Activated CD8-positive, alpha-beta memory T cell treated with anti-CD3 and anti-CD28 coated beads for 36 hours (primary cell): ENCODE data around the gene BTBD17. TPM values are rescaled to one million over a fixed set of nuclear protein-coding genes. Genes with fewer than 3 reads are reported as not detected.

Source experiments
- CTCF ChIA-PET: fragments of 350-600 bp; sonication (Branson Sonifier 250); formaldehyde crosslinking; loops from one replicate; lab custom pipeline; 2021; ENCODE audit warnings: antibody characterized with exemption; lab: Charles Lee
- POLR2A ChIA-PET: fragments of 350-600 bp; sonication (Branson Sonifier 250); formaldehyde crosslinking; loops from one replicate; lab custom pipeline; 2021; ENCODE audit warnings: antibody characterized with exemption; lab: Charles Lee
- total RNA-seq, 2 experiments: library from RNA; stranded (reverse); gene quantifications; one replicate each; pipeline ENCODE4 v1.2.3, GENCODE V29; 2021

BTBD17 gene
- total RNA-seq, 2 experiments from 2014 or later = not detected

GRCh38 chr17:74326506-74326905, 35.2 kb downstream of the BTBD17 start:
- POLR2A ChIA-PET = no interaction called here
- CTCF ChIA-PET = interaction anchor here (1.2 kb wide), 1 partner anchor 24 kb away, joined by 4 read pairs; no protein-coding TSS in a partner anchor

GRCh38 chr17:74325743-74326379, 35.8 kb downstream of the BTBD17 start, which contains the start of gene KIF19:
Gene KIF19, plus strand, starts transcription at chr17:74326226. Its CDS starts 124 bp downstream, at chr17:74326350.
- CTCF ChIA-PET = interaction anchor here (1.2 kb wide), 1 partner anchor 23 kb away, joined by 4 read pairs; no protein-coding TSS in a partner anchor
- POLR2A ChIA-PET = interaction anchor here (0.6 kb wide), 1 partner anchor 1454 kb away, joined by 3 read pairs; no protein-coding TSS in a partner anchor

GRCh38 chr17:74325376-74325742, 36.3 kb downstream of the BTBD17 start:
- ChIA-PET CTCF (no interaction called here), POLR2A (interaction anchor here (0.7 kb wide), 1 partner anchor 33 kb away, joined by 3 read pairs; no protein-coding TSS in a partner anchor)

GRCh38 chr17:74324521-74324920, 37.1 kb downstream of the BTBD17 start:
- CTCF ChIA-PET = no interaction called here

GRCh38 chr17:74318391-74318790, 43.3 kb downstream of the BTBD17 start:
- ChIA-PET CTCF (interaction anchor here (0.7 kb wide), 1 partner anchor 18 kb away, joined by 3 read pairs; no protein-coding TSS in a partner anchor), POLR2A (no interaction called here)

More at GRCh38 chr17:74324521-74324920, 37.1 kb downstream of the BTBD17 start:
- POLR2A ChIA-PET = no interaction called here

- POLR2A ChIA-PET = no interaction called here
- CTCF ChIA-PET = interaction anchor here (1.5 kb wide), 1 partner anchor 51 kb away, joined by 3 read pairs; no protein-coding TSS in a partner anchor
Observed at GRCh38 chr17:74317071-74317470, 44.6 kb downstream of the BTBD17 start.

- CTCF ChIA-PET = interaction anchor here (1.5 kb wide), 1 partner anchor 52 kb away, joined by 3 read pairs; no protein-coding TSS in a partner anchor
- POLR2A ChIA-PET = no interaction called here
Observed at GRCh38 chr17:74316220-74316619, 45.4 kb downstream of the BTBD17 start.

- ChIA-PET POLR2A (no interaction called here), CTCF (interaction anchor here (1.3 kb wide), 1 partner anchor 53 kb away, joined by 3 read pairs; no protein-coding TSS in a partner anchor)
Observed at GRCh38 chr17:74314877-74315276, 46.8 kb downstream of the BTBD17 start.

- POLR2A ChIA-PET = no interaction called here
- CTCF ChIA-PET = interaction anchor here (1.6 kb wide), 1 partner anchor 9 kb away, joined by 3 read pairs; no protein-coding TSS in a partner anchor
Observed at GRCh38 chr17:74309902-74310301, 51.8 kb downstream of the BTBD17 start.

GRCh38 chr17:74307984-74308773, 53.5 kb downstream of the BTBD17 start:
- ChIA-PET CTCF (interaction anchor here (0.9 to 1.6 kb wide), 2 partner anchors 7 to 41 kb away, joined by 3 read pairs; no protein-coding TSS in a partner anchor), POLR2A (no interaction called here)

Other genes starting within 250 kb of the BTBD17 start
- 1,000 to 10,000 TPM; 1,434 to 1,464 TPM for gene RPL38, start 158.2 kb downstream of the BTBD17 start, total RNA-seq
- gene TTYH2, start 148.3 kb downstream of the BTBD17 start, total RNA-seq = 10 to 100 TPM; 15.2 to 16.0 TPM
- under 1 TPM; 0.36 to 0.70 TPM for gene DNAI2, start 87.6 kb downstream of the BTBD17 start, total RNA-seq
- under 1 TPM; 0.19 to 0.25 TPM for gene KIF19, start 35.6 kb downstream of the BTBD17 start, total RNA-seq
- not detected for gene GPR142, start 5.6 kb upstream of the BTBD17 start, total RNA-seq
- under 1 TPM; 0.44 to 0.59 TPM for gene GPRC5C, start 70.2 kb upstream of the BTBD17 start, total RNA-seq
- gene CD300A, start 104.8 kb upstream of the BTBD17 start, total RNA-seq = 1 to 10 TPM; 4.4 to 5.1 TPM
- gene CD300LB, start 169.6 kb upstream of the BTBD17 start, total RNA-seq = not detected
- not detected for gene CD300C, start 184.2 kb upstream of the BTBD17 start, total RNA-seq
- gene CD300H, start 205.6 kb upstream of the BTBD17 start, total RNA-seq = not detected
- gene CD300LD, start 230.4 kb upstream of the BTBD17 start, total RNA-seq = not detected